OCI-LY1 (cell line): ENCODE measurements around the gene COP1.

Source experiments
- H2AFZ ChIP-seq: fragments of 200-600 bp; sonication (generic), shearing (Covaris generic); 2 replicates; pipeline ENCODE4 v1.6.0; 2014; ENCODE audit warnings: antibody characterized with exemption, mild to moderate bottlenecking, low read length
- H3F3A ChIP-seq: fragments of 200-600 bp; sonication (generic), shearing (Covaris generic); 2 replicates; pipeline ENCODE4 v1.6.0; 2014; ENCODE audit warnings: mild to moderate bottlenecking, antibody characterized with exemption, low read length, moderate library complexity; ENCODE audit not compliant: insufficient read depth
- H3K27ac ChIP-seq: fragments of 200-600 bp; sonication (generic); 2 replicates; pipeline ENCODE4 v1.5.1; 2014; ENCODE audit warnings: low read length, mixed run types, mild to moderate bottlenecking, low read depth; ENCODE audit not compliant: poor library complexity, severe bottlenecking
- H3K27me3 ChIP-seq: fragments of 200-600 bp; sonication (generic); 2 replicates; pipeline ENCODE4 v1.6.0; 2014; ENCODE audit warnings: antibody characterized with exemption, mild to moderate bottlenecking, low read length, moderate library complexity; ENCODE audit not compliant: insufficient read depth
- H3K36me3 ChIP-seq: fragments of 200-600 bp; sonication (generic); 2 replicates; pipeline ENCODE4 v1.6.1; 2014; ENCODE audit warnings: mild to moderate bottlenecking, antibody characterized with exemption, low read length, moderate library complexity, mixed read lengths; ENCODE audit not compliant: insufficient read depth
- H3K4me1 ChIP-seq: fragments of 200-600 bp; sonication (generic); 2 replicates; pipeline ENCODE4 v1.5.1; 2014; ENCODE audit warnings: mild to moderate bottlenecking, low read length, moderate library complexity; ENCODE audit not compliant: insufficient read depth, severe bottlenecking
- H3K4me2 ChIP-seq: fragments of 200-600 bp; sonication (generic), shearing (Covaris generic); 2 replicates; pipeline ENCODE4 v1.6.1; 2014; ENCODE audit warnings: low read length
- H3K4me3 ChIP-seq: fragments of 200-600 bp; sonication (generic); 2 replicates; pipeline ENCODE4 v1.5.1; 2014; ENCODE audit warnings: low read length, low read depth, mild to moderate bottlenecking, mixed read lengths; ENCODE audit not compliant: poor library complexity, severe bottlenecking
- H3K79me2 ChIP-seq: fragments of 200-600 bp; shearing (Covaris generic); 2 replicates; pipeline ENCODE4 v1.6.1; 2016; ENCODE audit warnings: mixed run types, low read length, mixed read lengths; ENCODE audit not compliant: insufficient read depth
- H3K9ac ChIP-seq: fragments of 200-600 bp; sonication (generic), shearing (Covaris generic); 2 replicates; pipeline ENCODE4 v1.6.1; 2014; ENCODE audit warnings: mild to moderate bottlenecking, low read length, mixed read lengths
- H3K9me2 ChIP-seq: fragments of 200-600 bp; sonication (generic), shearing (Covaris generic); 2 replicates; pipeline ENCODE4 v1.6.1; 2014; ENCODE audit warnings: low read depth, mild to moderate bottlenecking, low read length, mixed read lengths
- H3K9me3 ChIP-seq: fragments of 200-600 bp; shearing (Covaris generic); 2 replicates; pipeline ENCODE4 v1.6.1; 2014; ENCODE audit warnings: low read length, mixed read lengths
- H4K20me1 ChIP-seq: fragments of 200-600 bp; sonication (generic), shearing (Covaris generic); 2 replicates; pipeline ENCODE4 v1.6.0; 2016; ENCODE audit warnings: mild to moderate bottlenecking, low read length; ENCODE audit not compliant: insufficient read depth
- CTCF ChIP-seq: fragments of 200-600 bp; sonication (generic), shearing (Covaris generic); IDR thresholded peaks from 2 replicates; pipeline ENCODE4 v1.5.1; 2017; ENCODE audit warnings: mild to moderate bottlenecking, antibody characterized with exemption, low read length, moderate library complexity, mixed read lengths
- EZH2 ChIP-seq: fragments of 200-600 bp; sonication (generic), shearing (Covaris generic); IDR thresholded peaks from 2 replicates; pipeline ENCODE4 v1.8.0; 2017; ENCODE audit warnings: borderline replicate concordance, mixed run types, mild to moderate bottlenecking, antibody characterized with exemption, low read length, moderate library complexity, mixed read lengths

Gene COP1

GRCh38 chr1:175935566-175936115, 271.4 kb downstream of the COP1 start:
- Histone ChIP-seq H3K27ac (no peak overlapping the region), H2AFZ (no peak overlapping the region), H3F3A (no peaks in the 10 kb centered on the region), H3K4me1 (no peaks in the 10 kb centered on the region), H3K9ac (no peak overlapping the region), H3K4me3 (no peak overlapping the region), H3K36me3 (peaks cover 8% of the 10 kb centered on the region; the same call in 1 of the 2 replicates), H4K20me1 (no peaks in the 10 kb centered on the region), H3K79me2 (no peaks in the 10 kb centered on the region), H3K9me2 (no peaks in the 10 kb centered on the region), H3K9me3 (no peaks in the 10 kb centered on the region), H3K27me3 (no peaks in the 10 kb centered on the region), H3K4me2 (no peak overlapping the region)
- TF ChIP-seq CTCF = no peak
- no peak for TF ChIP-seq EZH2

GRCh38 chr1:175935166-175935565, 271.9 kb downstream of the COP1 start:
- Histone ChIP-seq H4K20me1 (no peaks in the 10 kb centered on the region), H3K4me2 (no peak overlapping the region)

GRCh38 chr1:175933801-175934200, 273.3 kb downstream of the COP1 start:
- Histone ChIP-seq H4K20me1 (no peaks in the 10 kb centered on the region), H3K27me3 (no peaks in the 10 kb centered on the region), H3K4me3 (no peak overlapping the region), H3K4me1 (no peaks in the 10 kb centered on the region), H2AFZ (no peak overlapping the region), H3K79me2 (no peaks in the 10 kb centered on the region), H3K9me2 (no peaks in the 10 kb centered on the region), H3K4me2 (no peak overlapping the region), H3K27ac (no peak overlapping the region), H3K36me3 (no peaks in the 10 kb centered on the region), H3F3A (no peaks in the 10 kb centered on the region), H3K9me3 (peaks cover 2% of the 10 kb centered on the region; the same call in 1 of the 2 replicates), H3K9ac (no peak overlapping the region)
- no peak for TF ChIP-seq CTCF
- no peak for TF ChIP-seq EZH2

More at GRCh38 chr1:175935166-175935565, 271.9 kb downstream of the COP1 start:
- Histone ChIP-seq H3K36me3 (peaks cover 5% of the 10 kb centered on the region; the same call in 1 of the 2 replicates), H3F3A (no peaks in the 10 kb centered on the region), H3K27me3 (no peaks in the 10 kb centered on the region), H3K4me3 (no peak overlapping the region), H3K79me2 (no peaks in the 10 kb centered on the region), H3K4me1 (no peaks in the 10 kb centered on the region), H3K9me2 (no peaks in the 10 kb centered on the region), H3K27ac (no peak overlapping the region), H3K9me3 (no peaks in the 10 kb centered on the region), H2AFZ (no peak overlapping the region), H3K9ac (no peak overlapping the region)
- no peak for TF ChIP-seq EZH2
- TF ChIP-seq CTCF = no peak
